ENCODE results near the gene KCNMA1. TPM values are rescaled to one million over a fixed set of nuclear protein-coding genes. Genes with fewer than 3 reads are reported as not detected.
A peak's percentile ranks its signal among the peaks of the same experiment; 100 is the strongest.

KCNMA1 gene
- polyA plus RNA-seq, 1 of the 3 experiments (the other 2 are of a cell fraction), result 107 TPM

GRCh38 chr10:76970711-76971519 is 666.7 kb downstream of the KCNMA1 start:
- POLR2A ChIA-PET, result interaction anchor here (0.6 to 5.6 kb wide), 23 partner anchors 8 to 1571 kb away, joined by 3 to 105 read pairs (median 5); partner anchors contain the start of gene ZNF503
- H3K4me1 ChIP-seq (ENCODE audit: control insufficient read depth in 1 of 2, insufficient read depth in 2 of 2, low read depth in 1 of 2, low read length in 1 of 2), result peaks cover 0 to 72% of the 10 kb centered on the region in 2 experiments; a peak in 2 of 4 replicates
- 40% methylated on average over 6 of the region's 6 CpGs for WGBS (ENCODE audit: low lambda C conversion rate)
- CTCF ChIA-PET, result interaction anchor here (0.6 to 5.6 kb wide), 21 partner anchors 12 to 856 kb away, joined by 3 to 49 read pairs (median 6); no protein-coding TSS in a partner anchor
- TF ChIP-seq TAF1 (IDR thresholded peaks at IDR 0.05; ENCODE audit: borderline replicate concordance, low read depth, low read length), result no peak
- peak; percentile 80 for TF ChIP-seq GATA2 (CRISPR knock-in tag; IDR thresholded peaks at IDR 0.05)
- peak in 1 of 2 experiments; percentile 96; a peak in 2 of 4 replicates for TF ChIP-seq EP300 (IDR thresholded peaks at IDR 0.05; ENCODE audit: borderline replicate concordance in 1 of 2, low read depth in 1 of 2, low read length in 1 of 2)
- TF ChIP-seq PBX3 (IDR thresholded peaks at IDR 0.05), result no peak
- TF ChIP-seq NFIC (IDR thresholded peaks at IDR 0.05; ENCODE audit: borderline replicate concordance), result no peak
- peak; percentile 75; the same call in 1 of the 2 replicates for TF ChIP-seq RCOR1 (IDR thresholded peaks at IDR 0.05; ENCODE audit: low read length)
- TF ChIP-seq FOXJ3 (CRISPR knock-in tag; IDR thresholded peaks at IDR 0.05), result peak; percentile 81
- TF ChIP-seq SMC3 (IDR thresholded peaks at IDR 0.05; ENCODE audit: low read depth, low read length), result peak; percentile 14; the same call in 1 of the 2 replicates
- no peak for TF ChIP-seq YY1 (IDR thresholded peaks at IDR 0.05; ENCODE audit: low read depth)
- peak; percentile 68 for TF ChIP-seq RAD21 (IDR thresholded peaks at IDR 0.05; ENCODE audit: low read length)
- peak; percentile 91 for TF ChIP-seq CHD2 (IDR thresholded peaks at IDR 0.05; ENCODE audit: low read length, partially characterized antibody)
- H3F3A ChIP-seq (replicated peaks; ENCODE audit: insufficient read depth), result no peaks in the 10 kb centered on the region
- H3K27ac ChIP-seq (ENCODE audit: low read depth in 2 of 2, low read length in 1 of 2), result peak overlapping the region in 1 of 2 experiments; percentile 100; a peak in 2 of 4 replicates
- peak; percentile 49 for DNase-seq
- no peaks in the 10 kb centered on the region for H4K20me1 ChIP-seq (ENCODE audit: insufficient read depth)
- peaks cover 0 to 25% of the 10 kb centered on the region in 2 experiments for H3K36me3 ChIP-seq (replicated peaks in 1 of 2; ENCODE audit: control insufficient read depth in 1 of 2, insufficient read depth in 2 of 2, low read length in 1 of 2)
- H3K9ac ChIP-seq, result no peak overlapping the region
- H3K4me3 ChIP-seq (ENCODE audit: low read depth in 2 of 2, low read length in 1 of 2), result no peak overlapping the region
- no peaks in the 10 kb centered on the region for H3K79me2 ChIP-seq (ENCODE audit: insufficient read depth)
- H2AFZ ChIP-seq (ENCODE audit: low read depth), result no peak overlapping the region
- H3K27me3 ChIP-seq (ENCODE audit: insufficient read depth), result no peaks in the 10 kb centered on the region
- H3K4me2 ChIP-seq, result no peak overlapping the region
- no peaks in the 10 kb centered on the region for H3K9me2 ChIP-seq
- H3K9me3 ChIP-seq, result no peaks in the 10 kb centered on the region

GRCh38 chr10:76969366-76969948 is 668.2 kb downstream of the KCNMA1 start:
- Histone ChIP-seq H3K4me1 (ENCODE audit: control insufficient read depth in 1 of 2, insufficient read depth in 2 of 2, low read depth in 1 of 2, low read length in 1 of 2) (peaks cover 0 to 61% of the 10 kb centered on the region in 2 experiments; a peak in 2 of 4 replicates), H3K9ac (no peak overlapping the region), H3K9me2 (no peaks in the 10 kb centered on the region), H3K27ac (ENCODE audit: low read depth in 2 of 2, low read length in 1 of 2) (peak overlapping the region in 1 of 2 experiments; percentile 100; a peak in 2 of 4 replicates), H3K27me3 (ENCODE audit: insufficient read depth) (no peaks in the 10 kb centered on the region), H3K9me3 (no peaks in the 10 kb centered on the region), H3K36me3 (replicated peaks in 1 of 2; ENCODE audit: control insufficient read depth in 1 of 2, insufficient read depth in 2 of 2, low read length in 1 of 2) (peaks cover 0 to 24% of the 10 kb centered on the region in 2 experiments), H3F3A (replicated peaks; ENCODE audit: insufficient read depth) (no peaks in the 10 kb centered on the region), H2AFZ (ENCODE audit: low read depth) (no peak overlapping the region), H3K79me2 (ENCODE audit: insufficient read depth) (no peaks in the 10 kb centered on the region), H3K4me2 (no peak overlapping the region), H3K4me3 (ENCODE audit: low read depth in 2 of 2, low read length in 1 of 2) (no peak overlapping the region), H4K20me1 (ENCODE audit: insufficient read depth) (no peaks in the 10 kb centered on the region)
- 69% methylated on average over 9 of the region's 9 CpGs for WGBS (ENCODE audit: low lambda C conversion rate)
- CTCF ChIA-PET, result interaction anchor here (2.1 to 5.6 kb wide), 2 partner anchors 14 to 64 kb away, joined by 6 to 49 read pairs; no protein-coding TSS in a partner anchor
- POLR2A ChIA-PET, result interaction anchor here (0.6 to 5.6 kb wide), 3 partner anchors 30 to 416 kb away, joined by 5 to 105 read pairs (median 58); no protein-coding TSS in a partner anchor
- no peak for TF ChIP-seq FOXM1 (IDR thresholded peaks at IDR 0.05; ENCODE audit: low read depth)
- no peak for TF ChIP-seq MXI1 (IDR thresholded peaks at IDR 0.05; ENCODE audit: low read depth, low read length)
- peak in 1 of 2 experiments; percentile 73; a peak in 1 of 4 replicates for TF ChIP-seq EP300 (IDR thresholded peaks at IDR 0.05; ENCODE audit: borderline replicate concordance in 1 of 2, low read depth in 1 of 2, low read length in 1 of 2)
- TF ChIP-seq GATA2 (CRISPR knock-in tag; IDR thresholded peaks at IDR 0.05), result peak; percentile 66
- no peak for TF ChIP-seq RAD21 (IDR thresholded peaks at IDR 0.05; ENCODE audit: low read length)
- TF ChIP-seq POLR2AphosphoS5 (IDR thresholded peaks at IDR 0.05; ENCODE audit: low read depth, low read length), result no peak
- TF ChIP-seq, protein P1, sequence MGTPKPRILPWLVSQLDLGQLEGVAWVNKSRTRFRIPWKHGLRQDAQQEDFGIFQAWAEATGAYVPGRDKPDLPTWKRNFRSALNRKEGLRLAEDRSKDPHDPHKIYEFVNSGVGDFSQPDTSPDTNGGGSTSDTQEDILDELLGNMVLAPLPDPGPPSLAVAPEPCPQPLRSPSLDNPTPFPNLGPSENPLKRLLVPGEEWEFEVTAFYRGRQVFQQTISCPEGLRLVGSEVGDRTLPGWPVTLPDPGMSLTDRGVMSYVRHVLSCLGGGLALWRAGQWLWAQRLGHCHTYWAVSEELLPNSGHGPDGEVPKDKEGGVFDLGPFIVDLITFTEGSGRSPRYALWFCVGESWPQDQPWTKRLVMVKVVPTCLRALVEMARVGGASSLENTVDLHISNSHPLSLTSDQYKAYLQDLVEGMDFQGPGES (IDR thresholded peaks at IDR 0.05; ENCODE audit: low read depth, low read length), result no peak
- peak; percentile 22 for DNase-seq

All from SK-N-SH (cell line).